ENCODE results near the gene B4GALT2. TPM values are rescaled to one million over a fixed set of nuclear protein-coding genes. Genes with fewer than 3 reads are reported as not detected.

Gene B4GALT2
- total RNA-seq, 4 donors from 2014 or later = 22.3 to 30.3 (median 24.7) TPM

- Histone ChIP-seq H3K27me3 (no peaks in the 10 kb centered on the region), H3K36me3 (no peaks in the 10 kb centered on the region), H3K4me1 (peaks cover 15 to 17% of the 10 kb centered on the region in 2 donors), H3K27ac (no peak overlapping the region), H3K9me3 (no peaks in the 10 kb centered on the region), H3K4me3 (replicated peaks in 1 of 3) (no peak overlapping the region)
- TF ChIP-seq CTCF (IDR thresholded peaks at IDR 0.05) (no peak), POLR2A (IDR thresholded peaks at IDR 0.05) (no peak)
- DNase-seq = no peak
- intact Hi-C loops (cut with DNase I) = no loop called here
- WGBS, 2 donors = 92% methylated on average over 9 of the region's 9 CpGs
Measured at GRCh38 chr1:43993206-43993914, 14.3 kb downstream of the B4GALT2 start.

DNA sequence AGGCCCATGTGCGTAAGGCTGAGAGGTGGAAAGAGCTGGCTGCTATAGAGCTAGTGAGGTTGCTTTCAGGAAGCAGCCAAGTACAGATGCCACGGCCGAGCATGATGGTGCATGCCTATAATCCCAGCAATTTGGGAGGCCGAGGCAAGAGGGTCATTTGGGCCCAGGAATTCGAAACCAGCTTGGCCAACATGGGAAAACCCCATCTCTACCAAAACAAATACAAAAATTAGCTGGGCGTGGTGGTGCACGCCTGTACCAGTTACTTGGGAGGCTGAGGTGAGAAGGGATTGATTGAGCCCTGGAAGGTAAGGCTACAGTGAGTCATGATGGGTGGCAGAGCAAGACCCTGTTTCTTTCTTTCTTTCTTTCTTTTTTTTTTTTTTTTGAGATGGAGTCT is 15.1 kb downstream of the B4GALT2 start:
- Histone ChIP-seq H3K9me3 (no peaks in the 10 kb centered on the region), H3K4me1 (peaks cover 15 to 17% of the 10 kb centered on the region in 2 donors), H3K27me3 (no peaks in the 10 kb centered on the region), H3K27ac (no peak overlapping the region), H3K4me3 (replicated peaks in 1 of 3) (no peak overlapping the region), H3K36me3 (no peaks in the 10 kb centered on the region)
- WGBS, 2 donors = 92 to 95% methylated on average over 7 of the region's 7 CpGs
- intact Hi-C loops (cut with DNase I) = no loop called here
- no peak for DNase-seq
- TF ChIP-seq POLR2A (IDR thresholded peaks at IDR 0.05) (no peak), CTCF (IDR thresholded peaks at IDR 0.05) (no peak)

GRCh38 chr1:43994794-43995790 is 16.1 kb downstream of the B4GALT2 start:
- H3K27me3 ChIP-seq = no peaks in the 10 kb centered on the region
- peaks cover 15 to 17% of the 10 kb centered on the region in 2 donors for H3K4me1 ChIP-seq
- TF ChIP-seq CTCF (IDR thresholded peaks at IDR 0.05) (peak in 1 of 6 experiments; percentile 15), POLR2A (IDR thresholded peaks at IDR 0.05) (no peak)
- no peak overlapping the region for H3K27ac ChIP-seq
- DNase-seq = no peak
- no peaks in the 10 kb centered on the region for H3K9me3 ChIP-seq
- H3K36me3 ChIP-seq = no peaks in the 10 kb centered on the region
- intact Hi-C loops (cut with DNase I) = loop anchor here (5.0 kb wide), 1 partner anchor 37 kb away; the partner anchor contains the start of gene SLC6A9
- H3K4me3 ChIP-seq (replicated peaks in 1 of 3) = no peak overlapping the region
- WGBS, 2 donors = 76 to 85% methylated on average over 4 to 15 of the region's 15 CpGs

DNA sequence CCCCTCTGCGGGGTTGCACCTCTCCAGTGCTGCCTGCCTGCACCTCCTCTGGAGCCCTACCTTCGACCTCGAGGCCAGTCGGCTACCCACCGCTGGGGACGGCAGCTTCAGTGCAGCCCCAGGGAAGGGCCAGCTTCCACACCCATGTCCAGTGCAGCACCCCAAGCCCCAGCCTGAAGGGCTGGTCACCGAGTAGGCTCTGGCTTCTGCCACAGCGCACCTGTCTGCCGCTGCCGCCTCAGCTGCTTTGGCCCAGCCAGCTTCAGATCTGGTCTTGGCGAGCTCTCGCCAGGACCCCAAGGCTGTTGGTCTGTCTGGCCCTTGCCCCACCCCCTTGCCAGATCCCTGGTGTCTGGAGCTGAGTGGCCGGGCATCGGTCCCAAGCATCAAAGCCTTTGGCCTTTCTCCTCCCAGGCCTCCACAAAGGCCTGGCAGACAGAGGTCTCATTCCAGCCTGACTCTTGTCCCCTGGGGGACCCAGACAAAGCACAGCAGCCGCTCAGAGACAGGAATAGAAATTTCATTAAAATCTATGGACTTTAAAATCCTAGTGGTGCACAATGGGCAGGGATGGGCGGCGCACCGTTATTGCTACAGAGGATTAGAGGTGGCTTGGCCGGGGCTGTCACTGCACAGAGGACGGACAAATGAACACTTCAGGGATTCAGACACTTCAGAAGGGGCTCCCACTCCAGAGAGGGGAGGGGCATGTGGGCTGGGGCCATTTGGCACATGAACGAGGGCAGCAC is 17.1 kb downstream of the B4GALT2 start:
- no peak for TF ChIP-seq CTCF (IDR thresholded peaks at IDR 0.05)
- no peak for TF ChIP-seq POLR2A (IDR thresholded peaks at IDR 0.05)
- no peak overlapping the region for H3K27ac ChIP-seq
- H3K36me3 ChIP-seq = no peaks in the 10 kb centered on the region
- H3K4me3 ChIP-seq (replicated peaks in 1 of 3) = no peak overlapping the region
- DNase-seq = no peak
- 79 to 85% methylated on average over 15 to 21 of the region's 21 CpGs for WGBS, 2 donors
- peaks cover 9% of the 10 kb centered on the region in 2 donors for H3K4me1 ChIP-seq
- H3K9me3 ChIP-seq = no peaks in the 10 kb centered on the region
- intact Hi-C loops (cut with DNase I) = loop anchor here (5.0 kb wide), 1 partner anchor 36 kb away; the partner anchor contains the start of gene SLC6A9
- H3K27me3 ChIP-seq = no peaks in the 10 kb centered on the region
